Measurements from ENCODE around the gene C1orf159. TPM values are rescaled to one million over a fixed set of nuclear protein-coding genes. Genes with fewer than 3 reads are reported as not detected.

Gene C1orf159
- polyA plus RNA-seq, 1 donor from 2014 or later = 31.5 TPM

DNA sequence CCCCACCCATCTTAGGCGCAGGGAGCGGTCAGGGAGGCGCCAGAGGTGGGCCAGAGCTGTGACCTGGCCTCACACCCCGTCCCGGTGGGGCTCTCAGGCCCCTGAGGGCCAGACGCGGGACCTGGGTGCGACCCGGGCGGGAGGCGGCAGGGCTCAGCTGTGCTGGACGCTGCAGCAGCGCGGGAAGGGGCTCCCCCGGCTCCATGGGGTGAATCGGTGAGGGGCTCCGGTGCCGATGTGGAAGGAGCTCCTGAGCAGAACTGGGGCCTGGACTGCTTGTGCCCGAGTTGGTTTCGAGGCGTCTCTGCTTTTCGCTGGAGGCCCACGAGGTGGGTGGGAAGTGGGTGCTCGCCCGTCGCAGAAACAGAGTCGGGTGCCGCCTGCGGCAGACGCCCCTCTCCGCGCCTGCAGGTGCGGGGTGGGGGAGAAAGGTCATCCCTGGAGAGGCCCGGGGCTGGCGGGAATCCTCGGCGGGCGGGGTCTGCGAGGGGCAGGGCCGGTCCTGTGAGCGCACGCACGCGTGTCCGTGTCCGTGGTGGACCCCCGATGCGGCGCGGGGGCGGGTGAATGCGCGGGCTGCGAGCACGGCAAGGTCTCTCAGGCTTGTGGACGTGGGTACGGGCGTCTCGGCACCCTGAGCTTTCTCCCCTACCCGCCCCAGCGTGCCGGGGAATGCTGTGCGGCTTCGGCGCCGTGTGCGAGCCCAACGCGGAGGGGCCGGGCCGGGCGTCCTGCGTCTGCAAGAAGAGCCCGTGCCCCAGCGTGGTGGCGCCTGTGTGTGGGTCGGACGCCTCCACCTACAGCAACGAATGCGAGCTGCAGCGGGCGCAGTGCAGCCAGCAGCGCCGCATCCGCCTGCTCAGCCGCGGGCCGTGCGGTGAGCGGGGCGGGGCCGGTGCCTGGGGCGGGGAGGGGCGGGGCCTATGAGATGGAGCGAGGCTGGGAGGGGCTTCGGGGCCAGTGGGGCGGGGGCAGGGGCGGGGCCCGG, 75.6 kb downstream of the C1orf159 start:
- H3K4me3 ChIP-seq (ENCODE audit: low read length) = peak overlapping the region; percentile 66
- TF ChIP-seq, protein P1, sequence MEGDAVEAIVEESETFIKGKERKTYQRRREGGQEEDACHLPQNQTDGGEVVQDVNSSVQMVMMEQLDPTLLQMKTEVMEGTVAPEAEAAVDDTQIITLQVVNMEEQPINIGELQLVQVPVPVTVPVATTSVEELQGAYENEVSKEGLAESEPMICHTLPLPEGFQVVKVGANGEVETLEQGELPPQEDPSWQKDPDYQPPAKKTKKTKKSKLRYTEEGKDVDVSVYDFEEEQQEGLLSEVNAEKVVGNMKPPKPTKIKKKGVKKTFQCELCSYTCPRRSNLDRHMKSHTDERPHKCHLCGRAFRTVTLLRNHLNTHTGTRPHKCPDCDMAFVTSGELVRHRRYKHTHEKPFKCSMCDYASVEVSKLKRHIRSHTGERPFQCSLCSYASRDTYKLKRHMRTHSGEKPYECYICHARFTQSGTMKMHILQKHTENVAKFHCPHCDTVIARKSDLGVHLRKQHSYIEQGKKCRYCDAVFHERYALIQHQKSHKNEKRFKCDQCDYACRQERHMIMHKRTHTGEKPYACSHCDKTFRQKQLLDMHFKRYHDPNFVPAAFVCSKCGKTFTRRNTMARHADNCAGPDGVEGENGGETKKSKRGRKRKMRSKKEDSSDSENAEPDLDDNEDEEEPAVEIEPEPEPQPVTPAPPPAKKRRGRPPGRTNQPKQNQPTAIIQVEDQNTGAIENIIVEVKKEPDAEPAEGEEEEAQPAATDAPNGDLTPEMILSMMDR (IDR thresholded peaks at IDR 0.05; ENCODE audit: poor library complexity, severe bottlenecking) = peak; percentile 44
- TF ChIP-seq SMC3 (conservative IDR thresholded peaks at IDR 0.05; ENCODE audit: poor library complexity) (peak; percentile 27), RAD21 (conservative IDR thresholded peaks at IDR 0.05) (peak; percentile 15), POLR2AphosphoS5 (IDR thresholded peaks at IDR 0.05) (peak; percentile 22), EZH2 (IDR thresholded peaks at IDR 0.05; ENCODE audit: borderline replicate concordance, insufficient read depth, low read length, poor library complexity, severe bottlenecking) (no peak)
- H2AFZ ChIP-seq (ENCODE audit: low read depth, low read length) = no peak overlapping the region
- H3F3A ChIP-seq (ENCODE audit: insufficient read depth, low read length, poor library complexity, severe bottlenecking) = no peaks in the 10 kb centered on the region
- no peaks in the 10 kb centered on the region for H4K20me1 ChIP-seq (ENCODE audit: insufficient read depth)
- H3K9me3 ChIP-seq (ENCODE audit: low read length) = no peaks in the 10 kb centered on the region
- H3K4me2 ChIP-seq (ENCODE audit: low read length) = peak overlapping the region; percentile 35
- no peak overlapping the region for H3K27ac ChIP-seq (ENCODE audit: low read length)
- no peaks in the 10 kb centered on the region for H3K36me3 ChIP-seq (ENCODE audit: insufficient read depth, low read length)
- peak overlapping the region; percentile 56 for H3K9ac ChIP-seq (ENCODE audit: low read length)
- H3K9me2 ChIP-seq (ENCODE audit: insufficient read depth, low read length) = no peaks in the 10 kb centered on the region
- H3K79me2 ChIP-seq (replicated peaks; ENCODE audit: insufficient read depth, low read length) = no peaks in the 10 kb centered on the region
- no peaks in the 10 kb centered on the region for H3K27me3 ChIP-seq (ENCODE audit: insufficient read depth, low read depth, low read length)

DNA sequence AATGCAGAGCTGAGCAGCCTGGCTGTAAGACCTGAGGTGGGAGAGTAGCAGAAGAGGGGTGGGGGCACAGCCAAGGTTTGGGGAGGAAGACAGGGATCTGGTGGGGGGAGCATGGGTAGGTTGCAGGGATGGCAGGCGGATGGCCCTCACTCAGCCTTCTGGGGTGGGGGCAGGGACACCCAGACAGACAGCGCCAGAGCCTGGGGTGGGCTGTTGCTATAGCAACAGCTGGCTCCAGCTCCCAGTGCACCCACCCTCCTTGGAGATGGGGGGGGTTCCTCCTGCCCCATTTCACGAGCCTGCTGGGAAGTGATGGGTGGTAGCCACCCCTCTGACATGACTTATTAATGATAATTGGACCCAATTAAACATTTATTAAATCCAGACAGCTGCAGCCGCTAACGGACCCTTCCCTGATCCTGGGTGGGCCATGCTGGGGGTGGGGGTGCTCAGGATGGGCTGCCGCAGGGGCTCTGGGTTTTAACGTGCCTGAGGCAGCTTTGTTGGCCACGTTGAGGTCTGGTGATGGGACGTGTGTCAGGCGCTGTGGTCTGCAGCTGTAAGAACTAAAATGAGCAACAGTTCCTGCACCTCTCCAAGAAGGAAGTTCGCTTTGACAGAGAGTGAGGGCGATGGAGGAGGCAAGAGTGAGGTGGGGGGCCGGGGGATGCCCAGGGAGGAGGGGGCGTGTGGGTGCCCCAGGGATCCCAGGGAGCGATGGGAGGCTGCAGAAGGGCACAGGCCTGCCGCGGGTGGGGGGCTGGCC, 76.6 kb downstream of the C1orf159 start:
- H3K4me3 ChIP-seq (ENCODE audit: low read length) = peak overlapping the region; percentile 66

More for the DNA sequence above, 76.6 kb downstream of the C1orf159 start:
- no peak overlapping the region for H2AFZ ChIP-seq (ENCODE audit: low read depth, low read length)
- H3K9me3 ChIP-seq (ENCODE audit: low read length) = no peaks in the 10 kb centered on the region
- no peaks in the 10 kb centered on the region for H3F3A ChIP-seq (ENCODE audit: insufficient read depth, low read length, poor library complexity, severe bottlenecking)
- H3K36me3 ChIP-seq (ENCODE audit: insufficient read depth, low read length) = no peaks in the 10 kb centered on the region
- H4K20me1 ChIP-seq (ENCODE audit: insufficient read depth) = no peaks in the 10 kb centered on the region
- H3K27me3 ChIP-seq (ENCODE audit: insufficient read depth, low read depth, low read length) = no peaks in the 10 kb centered on the region
- H3K27ac ChIP-seq (ENCODE audit: low read length) = no peak overlapping the region
- no peaks in the 10 kb centered on the region for H3K9me2 ChIP-seq (ENCODE audit: insufficient read depth, low read length)
- H3K4me2 ChIP-seq (ENCODE audit: low read length) = no peak overlapping the region
- H3K9ac ChIP-seq (ENCODE audit: low read length) = peak overlapping the region; percentile 56
- TF ChIP-seq EZH2 (IDR thresholded peaks at IDR 0.05; ENCODE audit: borderline replicate concordance, insufficient read depth, low read length, poor library complexity, severe bottlenecking) = no peak
- TF ChIP-seq, protein P2, sequence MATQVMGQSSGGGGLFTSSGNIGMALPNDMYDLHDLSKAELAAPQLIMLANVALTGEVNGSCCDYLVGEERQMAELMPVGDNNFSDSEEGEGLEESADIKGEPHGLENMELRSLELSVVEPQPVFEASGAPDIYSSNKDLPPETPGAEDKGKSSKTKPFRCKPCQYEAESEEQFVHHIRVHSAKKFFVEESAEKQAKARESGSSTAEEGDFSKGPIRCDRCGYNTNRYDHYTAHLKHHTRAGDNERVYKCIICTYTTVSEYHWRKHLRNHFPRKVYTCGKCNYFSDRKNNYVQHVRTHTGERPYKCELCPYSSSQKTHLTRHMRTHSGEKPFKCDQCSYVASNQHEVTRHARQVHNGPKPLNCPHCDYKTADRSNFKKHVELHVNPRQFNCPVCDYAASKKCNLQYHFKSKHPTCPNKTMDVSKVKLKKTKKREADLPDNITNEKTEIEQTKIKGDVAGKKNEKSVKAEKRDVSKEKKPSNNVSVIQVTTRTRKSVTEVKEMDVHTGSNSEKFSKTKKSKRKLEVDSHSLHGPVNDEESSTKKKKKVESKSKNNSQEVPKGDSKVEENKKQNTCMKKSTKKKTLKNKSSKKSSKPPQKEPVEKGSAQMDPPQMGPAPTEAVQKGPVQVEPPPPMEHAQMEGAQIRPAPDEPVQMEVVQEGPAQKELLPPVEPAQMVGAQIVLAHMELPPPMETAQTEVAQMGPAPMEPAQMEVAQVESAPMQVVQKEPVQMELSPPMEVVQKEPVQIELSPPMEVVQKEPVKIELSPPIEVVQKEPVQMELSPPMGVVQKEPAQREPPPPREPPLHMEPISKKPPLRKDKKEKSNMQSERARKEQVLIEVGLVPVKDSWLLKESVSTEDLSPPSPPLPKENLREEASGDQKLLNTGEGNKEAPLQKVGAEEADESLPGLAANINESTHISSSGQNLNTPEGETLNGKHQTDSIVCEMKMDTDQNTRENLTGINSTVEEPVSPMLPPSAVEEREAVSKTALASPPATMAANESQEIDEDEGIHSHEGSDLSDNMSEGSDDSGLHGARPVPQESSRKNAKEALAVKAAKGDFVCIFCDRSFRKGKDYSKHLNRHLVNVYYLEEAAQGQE (IDR thresholded peaks at IDR 0.05; ENCODE audit: borderline replicate concordance) = no peak
- no peak for TF ChIP-seq RAD21 (conservative IDR thresholded peaks at IDR 0.05)
- TF ChIP-seq, protein P1 (IDR thresholded peaks at IDR 0.05; ENCODE audit: poor library complexity, severe bottlenecking) = no peak
- no peak for TF ChIP-seq EP300 (conservative IDR thresholded peaks at IDR 0.05; ENCODE audit: poor library complexity, severe bottlenecking)
- TF ChIP-seq POLR2AphosphoS5 (IDR thresholded peaks at IDR 0.05) = no peak
- TF ChIP-seq TAF1 (IDR thresholded peaks at IDR 0.05; ENCODE audit: low read depth) = no peak
- TF ChIP-seq SMC3 (conservative IDR thresholded peaks at IDR 0.05; ENCODE audit: poor library complexity) = no peak
- TF ChIP-seq MXI1 (conservative IDR thresholded peaks at IDR 0.05; ENCODE audit: poor library complexity, severe bottlenecking) = no peak
- peaks cover 4% of the 10 kb centered on the region for H3K79me2 ChIP-seq (replicated peaks; ENCODE audit: insufficient read depth, low read length)

All from neural cell (in vitro differentiated cells).